Measurements from ENCODE around the gene NAP1L4. TPM values are rescaled to one million over a fixed set of nuclear protein-coding genes. Genes with fewer than 3 reads are reported as not detected.

NAP1L4 gene
- total RNA-seq, 2 donors from 2014 or later = 198 to 206 TPM

DNA sequence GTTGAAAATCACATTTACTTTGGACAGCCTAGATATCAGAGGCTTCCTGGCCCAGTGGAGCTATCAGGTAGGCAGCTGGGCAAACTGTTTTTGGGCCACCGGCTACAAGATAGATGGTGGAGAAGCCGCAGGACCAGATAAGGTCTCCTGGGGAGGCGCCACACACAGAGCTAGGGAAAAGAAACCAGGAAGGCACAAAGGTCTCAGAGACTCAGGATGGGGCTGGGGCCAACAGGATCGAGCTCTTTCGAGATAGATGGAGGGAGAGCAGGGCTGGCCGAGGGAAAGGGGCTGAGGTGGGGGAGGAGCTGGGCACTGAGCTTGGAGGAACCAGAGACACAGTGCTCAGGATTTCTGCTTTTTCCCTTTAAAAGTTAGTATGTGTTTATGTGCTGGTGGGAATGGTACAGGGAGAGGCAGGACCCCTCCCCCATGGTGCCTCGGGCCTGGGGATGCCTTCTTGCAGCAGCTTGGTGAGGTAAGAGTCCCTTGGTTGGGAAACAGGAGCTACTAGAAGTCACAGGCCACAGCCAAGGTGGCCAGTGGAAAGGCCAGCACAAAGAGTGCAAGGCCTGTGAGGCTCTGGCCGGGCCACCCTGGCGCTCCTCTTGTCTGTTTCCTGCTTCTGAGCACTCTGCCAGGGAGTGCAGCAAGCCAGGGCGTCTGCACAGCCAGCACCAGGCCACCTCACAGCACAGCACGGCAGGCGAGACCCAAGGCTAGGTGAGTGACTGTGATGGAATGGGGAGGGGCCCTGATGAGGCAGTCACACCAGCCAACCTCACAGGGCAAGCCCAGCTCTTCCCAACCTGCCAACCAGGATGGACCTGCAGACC lies 11.5 kb upstream of the NAP1L4 start:
- H3K4me1 ChIP-seq (ENCODE audit: control insufficient read depth, insufficient read depth, low read length) = no peaks in the 10 kb centered on the region
- Mint-ChIP-seq H3K27ac (no peak overlapping the region), H3K4me3 (no peak overlapping the region), H3K9me3 (no peaks in the 10 kb centered on the region), H3K4me1 (peaks cover 7% of the 10 kb centered on the region), H3K27me3 (ENCODE audit: insufficient read depth) (no peaks in the 10 kb centered on the region), H3K36me3 (ENCODE audit: low read depth) (peaks cover 54% of the 10 kb centered on the region)
- H3K9me3 ChIP-seq (ENCODE audit: control insufficient read depth, low read length) = no peaks in the 10 kb centered on the region
- H3K4me3 ChIP-seq (ENCODE audit: low read length) = no peak overlapping the region
- no peaks in the 10 kb centered on the region for H3K27me3 ChIP-seq (ENCODE audit: control insufficient read depth, insufficient read depth, low read length, poor library complexity, severe bottlenecking)
- no peak overlapping the region for H3K27ac ChIP-seq (ENCODE audit: low read depth, low read length)
- whole genome bisulfite sequencing, 2 experiments (ENCODE audit: insufficient coverage in 1 of 2, insufficient read length in 1 of 2) = 92 to 95% methylated on average over 7 to 12 of the region's 12 CpGs
- TF ChIP-seq, protein P1, sequence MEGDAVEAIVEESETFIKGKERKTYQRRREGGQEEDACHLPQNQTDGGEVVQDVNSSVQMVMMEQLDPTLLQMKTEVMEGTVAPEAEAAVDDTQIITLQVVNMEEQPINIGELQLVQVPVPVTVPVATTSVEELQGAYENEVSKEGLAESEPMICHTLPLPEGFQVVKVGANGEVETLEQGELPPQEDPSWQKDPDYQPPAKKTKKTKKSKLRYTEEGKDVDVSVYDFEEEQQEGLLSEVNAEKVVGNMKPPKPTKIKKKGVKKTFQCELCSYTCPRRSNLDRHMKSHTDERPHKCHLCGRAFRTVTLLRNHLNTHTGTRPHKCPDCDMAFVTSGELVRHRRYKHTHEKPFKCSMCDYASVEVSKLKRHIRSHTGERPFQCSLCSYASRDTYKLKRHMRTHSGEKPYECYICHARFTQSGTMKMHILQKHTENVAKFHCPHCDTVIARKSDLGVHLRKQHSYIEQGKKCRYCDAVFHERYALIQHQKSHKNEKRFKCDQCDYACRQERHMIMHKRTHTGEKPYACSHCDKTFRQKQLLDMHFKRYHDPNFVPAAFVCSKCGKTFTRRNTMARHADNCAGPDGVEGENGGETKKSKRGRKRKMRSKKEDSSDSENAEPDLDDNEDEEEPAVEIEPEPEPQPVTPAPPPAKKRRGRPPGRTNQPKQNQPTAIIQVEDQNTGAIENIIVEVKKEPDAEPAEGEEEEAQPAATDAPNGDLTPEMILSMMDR (conservative IDR thresholded peaks at IDR 0.05) = no peak
- no peak for DNase-seq
- H3K36me3 ChIP-seq (ENCODE audit: control insufficient read depth, insufficient read depth, low read length) = peaks cover 65% of the 10 kb centered on the region
- no peak overlapping the region for H3K9ac ChIP-seq (ENCODE audit: extremely low read depth, low read length, poor library complexity, severe bottlenecking)

- no peak for DNase-seq
- TF ChIP-seq, protein P1 (conservative IDR thresholded peaks at IDR 0.05) = no peak
- peaks cover 63% of the 10 kb centered on the region for H3K36me3 ChIP-seq (ENCODE audit: control insufficient read depth, insufficient read depth, low read length)
- H3K4me1 Mint-ChIP-seq = peaks cover 7% of the 10 kb centered on the region
- H3K9me3 Mint-ChIP-seq = no peaks in the 10 kb centered on the region
- no peak overlapping the region for H3K4me3 Mint-ChIP-seq
- no peaks in the 10 kb centered on the region for H3K27me3 Mint-ChIP-seq (ENCODE audit: insufficient read depth)
- H3K9me3 ChIP-seq (ENCODE audit: control insufficient read depth, low read length) = no peaks in the 10 kb centered on the region
- peak overlapping the region; percentile 4 for H3K27ac Mint-ChIP-seq
- no peak overlapping the region for H3K9ac ChIP-seq (ENCODE audit: extremely low read depth, low read length, poor library complexity, severe bottlenecking)
- H3K4me3 ChIP-seq (ENCODE audit: low read length) = no peak overlapping the region
- WGBS, 2 experiments (ENCODE audit: insufficient coverage in 1 of 2, insufficient read length in 1 of 2) = 95 to 98% methylated on average over 6 to 8 of the region's 8 CpGs
- no peaks in the 10 kb centered on the region for H3K27me3 ChIP-seq (ENCODE audit: control insufficient read depth, insufficient read depth, low read length, poor library complexity, severe bottlenecking)
- H3K27ac ChIP-seq (ENCODE audit: low read depth, low read length) = no peak overlapping the region
- H3K4me1 ChIP-seq (ENCODE audit: control insufficient read depth, insufficient read depth, low read length) = no peaks in the 10 kb centered on the region
- peaks cover 52% of the 10 kb centered on the region for H3K36me3 Mint-ChIP-seq (ENCODE audit: low read depth)
Observed at GRCh38 chr11:3002871-3003270, 10.7 kb upstream of the NAP1L4 start.

- peaks cover 7% of the 10 kb centered on the region for H3K4me1 Mint-ChIP-seq
- H3K36me3 Mint-ChIP-seq (ENCODE audit: low read depth) = peaks cover 52% of the 10 kb centered on the region
- Histone ChIP-seq H3K27me3 (ENCODE audit: control insufficient read depth, insufficient read depth, low read length, poor library complexity, severe bottlenecking) (no peaks in the 10 kb centered on the region), H3K9ac (ENCODE audit: extremely low read depth, low read length, poor library complexity, severe bottlenecking) (no peak overlapping the region), H3K27ac (ENCODE audit: low read depth, low read length) (no peak overlapping the region), H3K4me3 (ENCODE audit: low read length) (no peak overlapping the region), H3K9me3 (ENCODE audit: control insufficient read depth, low read length) (no peaks in the 10 kb centered on the region), H3K4me1 (ENCODE audit: control insufficient read depth, insufficient read depth, low read length) (no peaks in the 10 kb centered on the region), H3K36me3 (ENCODE audit: control insufficient read depth, insufficient read depth, low read length) (peaks cover 58% of the 10 kb centered on the region)
- H3K27ac Mint-ChIP-seq = no peak overlapping the region
- H3K4me3 Mint-ChIP-seq = no peak overlapping the region
- TF ChIP-seq, protein P1 (conservative IDR thresholded peaks at IDR 0.05) = no peak
- 94 to 100% methylated on average over 1 to 8 of the region's 8 CpGs for WGBS, 2 experiments (ENCODE audit: insufficient coverage in 1 of 2, insufficient read length in 1 of 2)
- H3K9me3 Mint-ChIP-seq = no peaks in the 10 kb centered on the region
- DNase-seq = no peak
- no peaks in the 10 kb centered on the region for H3K27me3 Mint-ChIP-seq (ENCODE audit: insufficient read depth)
Observed at GRCh38 chr11:3002351-3002861, 10.3 kb upstream of the NAP1L4 start.
